Peyer's patch (tissue), 4 donors: ENCODE data around the gene CATSPERD. TPM values are rescaled to one million over a fixed set of nuclear protein-coding genes. Genes with fewer than 3 reads are reported as not detected.

ENCODE experiments used
- DNase-seq, 3 donors: peaks; one replicate each; pipeline ENCODE4 v3.0.0-alpha.2; 2017 to 2019
- H3K27ac ChIP-seq, 4 donors: fragments of 200-600 bp; sonication (generic); one replicate each; pipeline ENCODE4 v1.5.1; 2016 to 2019
- H3K27me3 ChIP-seq, 2 donors: fragments of 200-600 bp; sonication (generic); one replicate each; pipeline ENCODE4 v1.5.1; 2019
- H3K36me3 ChIP-seq, 3 donors: fragments of 200-600 bp; sonication (generic); one replicate each; pipeline ENCODE4 v1.5.1; 2016 to 2019
- H3K4me1 ChIP-seq, 4 donors: fragments of 200-600 bp; sonication (generic); one replicate each; pipeline ENCODE4 v1.5.1; 2016 to 2019
- H3K4me3 ChIP-seq, 4 donors: fragments of 200-600 bp; sonication (generic); 1 replicate in 3 of 4; 2 replicates in 1 of 4; pipeline ENCODE4 v1.5.1; 2016 to 2019; ENCODE audit warnings: mild to moderate bottlenecking in 1 of 4
- H3K9me3 ChIP-seq, 4 donors: fragments of 200-600 bp; sonication (generic); one replicate each; pipeline ENCODE4 v1.5.1; 2016 to 2019; ENCODE audit warnings: mild to moderate bottlenecking in 1 of 4
- POLR2A ChIP-seq, 2 donors: fragments of 450-650 bp; IDR thresholded peaks; one replicate each; pipeline ENCODE4 v1.5.1; 2017; ENCODE audit warnings: antibody characterized with exemption in 2 of 2, mild to moderate bottlenecking in 2 of 2, moderate library complexity in 2 of 2
- total RNA-seq, 4 donors: library from RNA; depleted of rRNA; stranded (reverse); fragments of >200 nt; gene quantifications; one replicate each; pipeline ENCODE4 v1.1.0, GENCODE V29; 2016
- TF ChIP-seq, protein P1 (sequence below), 6 experiments: fragments of 450-650 bp in 4 of 6; fragments of 200-600 bp in 2 of 6; sonication (generic) in 1 of 6; IDR thresholded peaks; one replicate each; pipeline ENCODE4 v1.5.1; 2017 to 2019; ENCODE audit warnings: antibody characterized with exemption in 6 of 6, mild to moderate bottlenecking in 3 of 6, moderate library complexity in 1 of 6

CATSPERD gene
- total RNA-seq, 4 donors from 2014 or later = not detected

DNA sequence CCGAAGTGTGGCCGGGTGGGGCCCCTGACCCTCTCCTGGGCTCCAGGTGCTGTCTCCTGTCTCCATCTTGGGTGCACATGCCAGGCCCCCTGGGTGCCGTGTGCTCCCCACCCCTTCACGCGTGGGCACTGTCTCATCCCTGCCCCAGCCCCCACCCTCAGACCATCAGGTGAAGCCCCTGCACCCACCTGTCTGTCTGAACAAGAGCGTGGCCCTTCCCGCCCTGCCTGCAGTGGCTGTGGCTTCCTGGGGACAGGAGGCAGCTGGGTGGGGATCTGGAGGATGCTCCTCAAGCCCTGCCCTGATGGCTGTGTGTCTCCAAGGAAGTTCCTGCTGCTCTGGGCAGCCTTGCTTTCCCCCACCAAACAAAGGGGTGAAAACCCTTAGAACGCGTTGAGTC lies 61.9 kb downstream of the CATSPERD start:
- no peak for DNase-seq
- H3K36me3 ChIP-seq = peaks cover 0 to 41% (median 0%) of the 10 kb centered on the region in 3 donors
- no peaks in the 10 kb centered on the region for H3K9me3 ChIP-seq
- no peaks in the 10 kb centered on the region for H3K4me1 ChIP-seq
- H3K4me3 ChIP-seq = no peak overlapping the region
- H3K27me3 ChIP-seq = no peaks in the 10 kb centered on the region
- no peak overlapping the region for H3K27ac ChIP-seq
- no peak for TF ChIP-seq POLR2A (IDR thresholded peaks at IDR 0.05)
- TF ChIP-seq, protein P1, sequence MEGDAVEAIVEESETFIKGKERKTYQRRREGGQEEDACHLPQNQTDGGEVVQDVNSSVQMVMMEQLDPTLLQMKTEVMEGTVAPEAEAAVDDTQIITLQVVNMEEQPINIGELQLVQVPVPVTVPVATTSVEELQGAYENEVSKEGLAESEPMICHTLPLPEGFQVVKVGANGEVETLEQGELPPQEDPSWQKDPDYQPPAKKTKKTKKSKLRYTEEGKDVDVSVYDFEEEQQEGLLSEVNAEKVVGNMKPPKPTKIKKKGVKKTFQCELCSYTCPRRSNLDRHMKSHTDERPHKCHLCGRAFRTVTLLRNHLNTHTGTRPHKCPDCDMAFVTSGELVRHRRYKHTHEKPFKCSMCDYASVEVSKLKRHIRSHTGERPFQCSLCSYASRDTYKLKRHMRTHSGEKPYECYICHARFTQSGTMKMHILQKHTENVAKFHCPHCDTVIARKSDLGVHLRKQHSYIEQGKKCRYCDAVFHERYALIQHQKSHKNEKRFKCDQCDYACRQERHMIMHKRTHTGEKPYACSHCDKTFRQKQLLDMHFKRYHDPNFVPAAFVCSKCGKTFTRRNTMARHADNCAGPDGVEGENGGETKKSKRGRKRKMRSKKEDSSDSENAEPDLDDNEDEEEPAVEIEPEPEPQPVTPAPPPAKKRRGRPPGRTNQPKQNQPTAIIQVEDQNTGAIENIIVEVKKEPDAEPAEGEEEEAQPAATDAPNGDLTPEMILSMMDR (IDR thresholded peaks at IDR 0.05) = no peak

- Histone ChIP-seq H3K27ac (no peak overlapping the region), H3K4me1 (no peaks in the 10 kb centered on the region), H3K27me3 (no peaks in the 10 kb centered on the region), H3K4me3 (no peak overlapping the region), H3K9me3 (no peaks in the 10 kb centered on the region), H3K36me3 (peaks cover 0 to 50% (median 0%) of the 10 kb centered on the region in 3 donors)
- no peak for DNase-seq
- TF ChIP-seq POLR2A (IDR thresholded peaks at IDR 0.05) = no peak
Measured at GRCh38 chr19:5782945-5783919, 62.8 kb downstream of the CATSPERD start.

GRCh38 chr19:5784581-5785147 lies 64.2 kb downstream of the CATSPERD start, which contains the start of gene PRR22:
TSS of gene PRR22 (minus strand) at chr19:5784746. CDS start at chr19:5784660, 86 bp downstream.
- no peak for TF ChIP-seq POLR2A (IDR thresholded peaks at IDR 0.05)
- TF ChIP-seq, protein P1 (IDR thresholded peaks at IDR 0.05) = no peak
- H3K36me3 ChIP-seq = peaks cover 0 to 63% (median 0%) of the 10 kb centered on the region in 3 donors

DNA sequence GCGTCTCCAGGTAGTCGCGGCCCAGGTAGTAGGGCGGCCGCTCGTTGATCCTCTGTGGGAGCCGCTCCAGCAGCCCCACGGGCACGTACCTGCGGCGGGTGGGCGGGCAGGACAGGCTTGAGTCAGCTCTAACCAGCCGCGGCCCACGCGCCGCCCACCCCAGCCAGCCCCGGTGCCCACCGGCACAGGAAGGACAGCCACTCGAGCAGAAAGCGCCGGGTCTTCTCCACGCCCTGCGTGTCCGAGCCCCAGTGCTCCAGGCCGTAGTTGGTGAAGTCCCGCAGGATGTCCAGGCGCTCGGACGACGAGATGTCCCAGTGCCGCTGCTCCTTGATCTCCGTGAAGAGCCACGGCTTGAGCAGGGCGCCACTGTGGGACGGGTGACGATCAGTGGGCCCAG lies 65.0 kb downstream of the CATSPERD start:
- Histone ChIP-seq H3K4me3 (no peak overlapping the region), H3K27me3 (no peaks in the 10 kb centered on the region), H3K4me1 (peaks cover 0 to 7% (median 3%) of the 10 kb centered on the region in 4 donors), H3K9me3 (no peaks in the 10 kb centered on the region), H3K36me3 (peaks cover 0 to 67% (median 0%) of the 10 kb centered on the region in 3 donors), H3K27ac (no peak overlapping the region)
- DNase-seq = no peak
- TF ChIP-seq POLR2A (IDR thresholded peaks at IDR 0.05) = no peak
- TF ChIP-seq, protein P1 (IDR thresholded peaks at IDR 0.05) = no peak

More at GRCh38 chr19:5784581-5785147, 64.2 kb downstream of the CATSPERD start, which contains the start of gene PRR22:
- no peaks in the 10 kb centered on the region for H3K9me3 ChIP-seq
- H3K4me3 ChIP-seq = no peak within 1 kb of the TSS
- H3K27me3 ChIP-seq = no peaks in the 10 kb centered on the region
- DNase-seq = no peak
- H3K4me1 ChIP-seq = no peaks in the 10 kb centered on the region
- no peak within 1 kb of the TSS for H3K27ac ChIP-seq

- no peaks in the 10 kb centered on the region for H3K9me3 ChIP-seq
- H3K27ac ChIP-seq = no peak overlapping the region
- peaks cover 0 to 7% (median 3%) of the 10 kb centered on the region in 4 donors for H3K4me1 ChIP-seq
- H3K4me3 ChIP-seq = no peak overlapping the region
- peaks cover 0 to 67% (median 0%) of the 10 kb centered on the region in 3 donors for H3K36me3 ChIP-seq
- DNase-seq = no peak
- no peak for TF ChIP-seq POLR2A (IDR thresholded peaks at IDR 0.05)
- TF ChIP-seq, protein P1 (IDR thresholded peaks at IDR 0.05) = no peak
- no peaks in the 10 kb centered on the region for H3K27me3 ChIP-seq
Measured at GRCh38 chr19:5786593-5787408, 66.4 kb downstream of the CATSPERD start.
